Body of pancreas (tissue), 4 donors: Measurements from ENCODE around the gene SLC10A7. TPM values are rescaled to one million over a fixed set of nuclear protein-coding genes. Genes with fewer than 3 reads are reported as not detected.

Source experiments
- ATAC-seq: fragments of 150-250 bp; one replicate; pipeline ENCODE4 v1.9.1; 2016
- DNase-seq, 4 donors: peaks; one replicate each; pipeline ENCODE4 v3.0.0-alpha.2; 2019
- H3K27ac ChIP-seq, 4 donors: fragments of 200-600 bp; sonication (generic); 1 replicate in 3 of 4; 2 replicates in 1 of 4; pipeline versions ENCODE4 v1.5.1 to v1.6.1; 2016 to 2019; ENCODE audit warnings: mild to moderate bottlenecking in 1 of 4, mixed read lengths in 1 of 4, moderate library complexity in 1 of 4
- H3K27me3 ChIP-seq, 2 donors: fragments of 200-600 bp; sonication (generic); one replicate each; pipeline ENCODE4 v1.6.0; 2016; ENCODE audit warnings: mild to moderate bottlenecking in 1 of 2
- H3K36me3 ChIP-seq, 2 donors: fragments of 200-600 bp; sonication (generic); replicated peaks in 1 of 2; 2 replicates each; pipeline ENCODE4 v1.5.1; 2016; ENCODE audit warnings: low read depth in 2 of 2; ENCODE audit not compliant: insufficient read depth in 1 of 2
- H3K4me1 ChIP-seq: fragments of 200-600 bp; sonication (generic); one replicate; pipeline ENCODE4 v1.6.0; 2016
- H3K4me3 ChIP-seq, 2 donors: fragments of 200-600 bp; sonication (generic); 1 replicate in 1 of 2; 2 replicates in 1 of 2; pipeline ENCODE4 v1.5.1; 2016 to 2019
- H3K9me3 ChIP-seq, 3 donors: fragments of 200-600 bp; sonication (generic); 1 replicate in 2 of 3; 2 replicates in 1 of 3; pipeline ENCODE4 v1.5.1; 2016
- POLR2A ChIP-seq, 3 donors: fragments of 450-650 bp; IDR thresholded peaks; one replicate each; pipeline ENCODE4 v1.6.1; 2016; ENCODE audit warnings: antibody characterized with exemption in 3 of 3, mild to moderate bottlenecking in 2 of 3
- WGBS, 2 donors: methylation state at CpG; one replicate each; pipeline ENCODE4 v1.1.5; 2017; 5-methylcytosine and 5-hydroxymethylcytosine counted together
- intact Hi-C: fragments of 100-400 bp; cut with DNase I; formaldehyde crosslinking; loops from one replicate; pipeline ENCODE4 v1.15.1; 2023
- total RNA-seq, 2 donors: library from RNA; depleted of rRNA; stranded (reverse); fragments of >200 nt; gene quantifications; one replicate each; pipeline ENCODE4 v1.1.0, GENCODE V29; 2016
- TF ChIP-seq, protein P1 (sequence below), 7 experiments: fragments of 450-650 bp in 4 of 7; fragments of 200-600 bp in 3 of 7; sonication (generic) in 3 of 7; IDR thresholded peaks; one replicate each; pipeline ENCODE4 v1.5.1; 2016 to 2019; ENCODE audit warnings: antibody characterized with exemption in 7 of 7

The SLC10A7 gene
- total RNA-seq, 2 donors from 2014 or later = 10.4 to 13.5 TPM

DNA sequence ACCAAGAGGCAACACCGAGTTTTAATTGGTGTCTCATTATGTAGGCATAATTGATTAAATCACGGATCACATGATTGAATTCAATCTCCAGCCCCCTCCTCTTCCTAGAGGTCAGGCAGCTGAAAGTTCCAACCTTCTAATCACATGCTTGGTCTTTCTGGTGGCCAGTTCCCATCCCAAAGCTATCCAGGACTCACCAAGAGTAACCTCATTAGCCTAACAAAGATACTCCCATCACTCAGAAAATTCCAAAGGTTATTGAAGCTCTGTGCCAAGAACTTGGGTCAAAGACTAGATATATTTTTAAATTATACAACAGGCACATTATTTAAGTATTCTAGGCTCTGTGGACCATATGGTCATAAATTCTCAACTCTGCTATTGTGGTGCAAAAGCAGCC lies 65.1 kb downstream of the SLC10A7 start:
- TF ChIP-seq POLR2A (IDR thresholded peaks at IDR 0.05) = no peak
- TF ChIP-seq, protein P1, sequence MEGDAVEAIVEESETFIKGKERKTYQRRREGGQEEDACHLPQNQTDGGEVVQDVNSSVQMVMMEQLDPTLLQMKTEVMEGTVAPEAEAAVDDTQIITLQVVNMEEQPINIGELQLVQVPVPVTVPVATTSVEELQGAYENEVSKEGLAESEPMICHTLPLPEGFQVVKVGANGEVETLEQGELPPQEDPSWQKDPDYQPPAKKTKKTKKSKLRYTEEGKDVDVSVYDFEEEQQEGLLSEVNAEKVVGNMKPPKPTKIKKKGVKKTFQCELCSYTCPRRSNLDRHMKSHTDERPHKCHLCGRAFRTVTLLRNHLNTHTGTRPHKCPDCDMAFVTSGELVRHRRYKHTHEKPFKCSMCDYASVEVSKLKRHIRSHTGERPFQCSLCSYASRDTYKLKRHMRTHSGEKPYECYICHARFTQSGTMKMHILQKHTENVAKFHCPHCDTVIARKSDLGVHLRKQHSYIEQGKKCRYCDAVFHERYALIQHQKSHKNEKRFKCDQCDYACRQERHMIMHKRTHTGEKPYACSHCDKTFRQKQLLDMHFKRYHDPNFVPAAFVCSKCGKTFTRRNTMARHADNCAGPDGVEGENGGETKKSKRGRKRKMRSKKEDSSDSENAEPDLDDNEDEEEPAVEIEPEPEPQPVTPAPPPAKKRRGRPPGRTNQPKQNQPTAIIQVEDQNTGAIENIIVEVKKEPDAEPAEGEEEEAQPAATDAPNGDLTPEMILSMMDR (IDR thresholded peaks at IDR 0.05) = no peak
- ATAC-seq (no peak), DNase-seq (no peak)
- Histone ChIP-seq H3K27ac (no peak overlapping the region), H3K36me3 (no peaks in the 10 kb centered on the region), H3K9me3 (no peaks in the 10 kb centered on the region), H3K27me3 (no peaks in the 10 kb centered on the region), H3K4me3 (no peak overlapping the region), H3K4me1 (no peaks in the 10 kb centered on the region)
- intact Hi-C loops = no loop called here
- WGBS, 2 donors = 85 to 91% methylated on average over 2 of the region's 2 CpGs

DNA sequence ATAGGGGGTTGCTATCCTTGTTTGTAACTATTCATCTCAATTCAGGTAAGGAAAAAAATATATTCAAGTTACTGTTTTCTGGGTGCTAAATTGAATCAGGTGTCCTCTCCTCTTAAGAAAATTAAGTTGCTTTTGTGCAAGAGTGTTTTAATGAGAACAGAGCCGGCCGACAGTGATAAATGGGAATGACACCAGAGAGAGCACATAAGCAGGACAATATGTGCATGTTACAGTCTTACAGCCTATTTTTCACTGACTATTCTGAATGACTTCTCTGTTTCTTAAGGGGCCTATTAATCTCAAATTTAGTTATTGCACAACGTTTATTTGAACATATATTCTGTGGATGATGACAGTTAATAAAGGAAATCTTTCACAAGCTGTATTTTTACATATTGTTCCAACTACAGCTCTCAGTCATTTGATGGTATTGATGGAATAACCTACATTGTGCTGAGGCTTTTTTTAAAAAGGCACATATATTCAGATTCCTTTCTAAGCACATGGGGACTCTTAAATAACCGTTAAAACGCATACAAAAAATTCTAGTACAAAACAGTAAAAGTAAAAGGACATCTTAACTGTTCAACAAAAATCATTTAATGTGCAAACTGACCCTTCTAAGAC lies 68.4 kb downstream of the SLC10A7 start:
- 73 to 81% methylated on average over 5 of the region's 5 CpGs for WGBS, 2 donors
- ATAC-seq = no peak
- no peak for DNase-seq
- Histone ChIP-seq H3K36me3 (no peaks in the 10 kb centered on the region), H3K9me3 (peaks cover 0 to 4% (median 0%) of the 10 kb centered on the region in 3 donors), H3K27me3 (no peaks in the 10 kb centered on the region), H3K4me1 (no peaks in the 10 kb centered on the region), H3K27ac (no peak overlapping the region), H3K4me3 (no peak overlapping the region)
- intact Hi-C loops = no loop called here
- TF ChIP-seq POLR2A (IDR thresholded peaks at IDR 0.05) = no peak
- TF ChIP-seq, protein P1 (IDR thresholded peaks at IDR 0.05) = no peak

DNA sequence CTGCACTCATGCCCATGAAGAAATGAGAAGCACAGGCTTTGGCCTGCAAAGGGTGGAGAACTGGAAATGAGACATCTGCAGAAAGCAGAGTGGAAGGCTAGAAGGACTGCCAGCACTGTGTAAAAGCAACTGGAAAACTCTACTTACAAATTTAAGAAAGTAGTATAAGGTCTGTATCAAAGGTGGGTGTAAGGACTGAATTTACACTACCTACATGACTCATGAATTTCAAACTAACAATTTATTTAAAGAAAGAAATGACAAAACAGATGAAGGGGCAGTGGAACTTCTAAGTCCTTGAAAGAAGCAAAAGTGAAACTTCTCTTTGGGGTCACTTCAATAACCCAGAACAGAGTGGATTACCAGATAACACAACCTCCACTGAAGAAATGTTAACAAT lies 71.2 kb downstream of the SLC10A7 start:
- H3K27ac ChIP-seq = no peak overlapping the region
- H3K4me3 ChIP-seq = no peak overlapping the region
- no peak for ATAC-seq
- no peak for DNase-seq
- H3K4me1 ChIP-seq = no peaks in the 10 kb centered on the region
- TF ChIP-seq, protein P1 (IDR thresholded peaks at IDR 0.05) = no peak
- no peak for TF ChIP-seq POLR2A (IDR thresholded peaks at IDR 0.05)
- no peaks in the 10 kb centered on the region for H3K27me3 ChIP-seq
- peaks cover 0 to 4% (median 0%) of the 10 kb centered on the region in 3 donors for H3K9me3 ChIP-seq
- H3K36me3 ChIP-seq = no peaks in the 10 kb centered on the region
- intact Hi-C loops = no loop called here

DNA sequence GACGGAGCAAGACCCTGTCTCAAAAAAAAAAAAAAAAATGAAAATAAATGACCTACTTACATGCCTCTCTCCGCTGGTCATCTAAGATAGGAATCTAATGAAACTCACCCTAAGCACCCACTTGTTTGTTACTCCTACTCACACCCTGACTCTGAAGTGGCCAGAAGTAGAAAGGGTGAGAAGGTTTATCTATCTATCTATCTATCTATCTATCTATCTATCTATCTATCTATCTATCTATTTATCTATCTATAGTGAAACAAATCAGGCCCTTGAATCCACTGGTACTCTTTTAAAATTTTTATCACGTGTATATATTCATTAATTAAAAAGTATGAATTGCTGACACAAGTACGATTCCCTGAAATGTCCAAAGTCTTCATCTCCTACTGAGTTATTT lies 75.2 kb downstream of the SLC10A7 start:
- no peak for DNase-seq
- Histone ChIP-seq H3K4me1 (no peaks in the 10 kb centered on the region), H3K27ac (no peak overlapping the region), H3K27me3 (no peaks in the 10 kb centered on the region), H3K9me3 (peaks cover 0 to 4% (median 0%) of the 10 kb centered on the region in 3 donors), H3K4me3 (no peak overlapping the region), H3K36me3 (no peaks in the 10 kb centered on the region)
- WGBS, 2 donors = 93 to 96% methylated on average over 4 of the region's 4 CpGs
- intact Hi-C loops = no loop called here
- no peak for ATAC-seq
- TF ChIP-seq, protein P1 (IDR thresholded peaks at IDR 0.05) = no peak
- TF ChIP-seq POLR2A (IDR thresholded peaks at IDR 0.05) = no peak
